HL-60 (cell line): Measurements from ENCODE around the gene NLRP13.

Experiments
- DNase-seq, 2 experiments: peaks; one replicate each; pipeline ENCODE4 v3.0.0-alpha.2; 2010 to 2020; ENCODE audit warnings: low read depth in 1 of 2, low spot score in 1 of 2
- H3K27ac ChIP-seq: fragments of 250-450 bp; sonication (Bioruptor Pico); replicated peaks from 2 replicates; pipeline ENCODE4 v1.5.1; 2020; ENCODE audit warnings: mild to moderate bottlenecking, moderate library complexity
- H3K27me3 ChIP-seq: fragments of 250-450 bp; sonication (Bioruptor Pico); 2 replicates; pipeline ENCODE4 v1.5.1; 2021; ENCODE audit warnings: mild to moderate bottlenecking, moderate library complexity; ENCODE audit not compliant: insufficient read depth, poor library complexity, severe bottlenecking
- H3K4me3 ChIP-seq: replicated peaks from 2 replicates; pipeline ENCODE4 v1.5.1; 2011; ENCODE audit warnings: mild to moderate bottlenecking, control low read depth, low read length; ENCODE audit not compliant: insufficient read depth
- CTCF ChIP-seq: IDR thresholded peaks from one replicate; pipeline ENCODE4 v1.5.1; 2011; ENCODE audit warnings: low read length, control low read depth, inconsistent platforms; ENCODE audit not compliant: insufficient read depth
- GABPA ChIP-seq: IDR thresholded peaks from 2 replicates; pipeline ENCODE4 v1.6.1; 2012; ENCODE audit warnings: low read depth
- POLR2AphosphoS5 ChIP-seq: IDR thresholded peaks from 2 replicates; pipeline ENCODE4 v1.6.1; 2012; ENCODE audit warnings: low read depth
- REST ChIP-seq: IDR thresholded peaks from 2 replicates; pipeline ENCODE4 v1.6.1; 2012; ENCODE audit warnings: low read depth; ENCODE audit not compliant: insufficient replicate concordance
- SPI1 ChIP-seq: IDR thresholded peaks from 2 replicates; pipeline ENCODE4 v1.6.1; 2012; ENCODE audit warnings: low read depth, mild to moderate bottlenecking, borderline replicate concordance

Gene NLRP13

DNA sequence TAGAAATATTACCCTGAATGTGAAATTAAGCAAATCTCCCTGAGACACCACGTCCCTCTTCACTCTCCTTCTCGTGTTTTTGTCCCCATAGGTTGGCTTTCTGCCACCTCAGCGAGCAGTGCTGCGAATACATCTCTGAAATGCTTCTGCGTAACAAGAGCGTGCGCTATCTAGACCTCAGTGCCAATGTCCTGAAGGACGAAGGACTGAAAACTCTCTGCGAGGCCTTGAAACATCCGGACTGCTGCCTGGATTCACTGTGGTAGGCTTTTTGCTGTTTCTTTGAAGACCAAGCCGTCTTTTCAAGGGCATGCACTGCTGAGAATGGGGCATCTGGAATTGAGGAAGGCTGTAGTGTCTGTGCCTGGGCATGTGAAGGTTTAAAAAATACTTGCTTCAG is 61.4 kb downstream of the NLRP13 start:
- Histone ChIP-seq H3K27ac (no peak overlapping the region), H3K27me3 (no peaks in the 10 kb centered on the region), H3K4me3 (no peak overlapping the region)
- no peak for TF ChIP-seq CTCF
- TF ChIP-seq GABPA: no peak
- no peak for TF ChIP-seq REST
- no peak for TF ChIP-seq SPI1
- no peak for TF ChIP-seq POLR2AphosphoS5
- DNase-seq: no peak

- H3K27me3 ChIP-seq: no peaks in the 10 kb centered on the region
- H3K4me3 ChIP-seq: no peak overlapping the region
- H3K27ac ChIP-seq: no peak overlapping the region
- TF ChIP-seq REST: no peak
- no peak for TF ChIP-seq GABPA
- TF ChIP-seq POLR2AphosphoS5: no peak
- DNase-seq: no peak
These were observed 65.0 kb downstream of the NLRP13 start for GRCh38 chr19:55867101-55867500.

GRCh38 chr19:55866521-55866920 is 65.6 kb downstream of the NLRP13 start:
- no peak overlapping the region for H3K27ac ChIP-seq
- no peak overlapping the region for H3K4me3 ChIP-seq
- TF ChIP-seq SPI1 (no peak), GABPA (no peak), REST (no peak)
- no peak for DNase-seq
- no peaks in the 10 kb centered on the region for H3K27me3 ChIP-seq

DNA sequence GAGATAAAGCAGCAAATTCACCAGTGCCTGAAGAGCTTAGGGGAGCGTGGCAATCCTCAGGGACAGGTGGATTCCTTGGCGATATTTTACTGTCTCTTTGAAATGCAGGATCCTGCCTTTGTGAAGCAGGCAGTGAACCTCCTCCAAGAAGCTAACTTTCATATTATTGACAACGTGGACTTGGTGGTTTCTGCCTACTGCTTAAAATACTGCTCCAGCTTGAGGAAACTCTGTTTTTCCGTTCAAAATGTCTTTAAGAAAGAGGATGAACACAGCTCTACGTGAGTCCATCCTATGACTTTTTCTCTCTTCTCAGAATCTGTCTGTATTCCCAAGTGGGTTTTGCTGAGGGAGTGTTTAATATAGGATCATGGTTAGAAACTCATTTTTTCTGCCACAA is 73.2 kb downstream of the NLRP13 start:
- no peak overlapping the region for H3K4me3 ChIP-seq
- H3K27me3 ChIP-seq: no peaks in the 10 kb centered on the region
- H3K27ac ChIP-seq: no peak overlapping the region
- DNase-seq: no peak
- TF ChIP-seq GABPA: no peak
- no peak for TF ChIP-seq POLR2AphosphoS5
- TF ChIP-seq SPI1: no peak
- no peak for TF ChIP-seq CTCF
- TF ChIP-seq REST: no peak
